OCI-LY7 (cell line): ENCODE measurements around the gene ADIPOQ.

Experiments used
- EZH2phosphoT487 ChIP-seq: fragments of 200-600 bp; sonication (generic); IDR thresholded peaks from 2 replicates; pipeline ENCODE4 v1.6.1; 2018; ENCODE audit warnings: low read depth, borderline replicate concordance, mild to moderate bottlenecking, mixed run types, antibody characterized with exemption, low read length, moderate library complexity, mixed read lengths
- TF ChIP-seq, protein P1 (sequence below): fragments of 200-600 bp; sonication (generic); conservative IDR thresholded peaks from 2 replicates; pipeline ENCODE4 v1.5.1; 2014; ENCODE audit warnings: mild to moderate bottlenecking, antibody characterized with exemption, low read length, moderate library complexity, mixed read lengths

GRCh38 chr3:186880406-186880805, 37.9 kb downstream of the ADIPOQ start:
- TF ChIP-seq, protein P1, sequence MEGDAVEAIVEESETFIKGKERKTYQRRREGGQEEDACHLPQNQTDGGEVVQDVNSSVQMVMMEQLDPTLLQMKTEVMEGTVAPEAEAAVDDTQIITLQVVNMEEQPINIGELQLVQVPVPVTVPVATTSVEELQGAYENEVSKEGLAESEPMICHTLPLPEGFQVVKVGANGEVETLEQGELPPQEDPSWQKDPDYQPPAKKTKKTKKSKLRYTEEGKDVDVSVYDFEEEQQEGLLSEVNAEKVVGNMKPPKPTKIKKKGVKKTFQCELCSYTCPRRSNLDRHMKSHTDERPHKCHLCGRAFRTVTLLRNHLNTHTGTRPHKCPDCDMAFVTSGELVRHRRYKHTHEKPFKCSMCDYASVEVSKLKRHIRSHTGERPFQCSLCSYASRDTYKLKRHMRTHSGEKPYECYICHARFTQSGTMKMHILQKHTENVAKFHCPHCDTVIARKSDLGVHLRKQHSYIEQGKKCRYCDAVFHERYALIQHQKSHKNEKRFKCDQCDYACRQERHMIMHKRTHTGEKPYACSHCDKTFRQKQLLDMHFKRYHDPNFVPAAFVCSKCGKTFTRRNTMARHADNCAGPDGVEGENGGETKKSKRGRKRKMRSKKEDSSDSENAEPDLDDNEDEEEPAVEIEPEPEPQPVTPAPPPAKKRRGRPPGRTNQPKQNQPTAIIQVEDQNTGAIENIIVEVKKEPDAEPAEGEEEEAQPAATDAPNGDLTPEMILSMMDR, result no peak
- TF ChIP-seq EZH2phosphoT487, result no peak
